DMS79 (cell line): Measurements from ENCODE around the gene BCO1.
"Not testable (repeated sequence)": the region's sequence is repeated elsewhere in the genome, so short reads cannot be mapped to it uniquely, and the experiment has no call there.

Experiments
- DNase-seq: peaks from one replicate; lab custom pipeline; 2025; lab: John Stamatoyannopoulos, UW

The BCO1 gene, protein sequence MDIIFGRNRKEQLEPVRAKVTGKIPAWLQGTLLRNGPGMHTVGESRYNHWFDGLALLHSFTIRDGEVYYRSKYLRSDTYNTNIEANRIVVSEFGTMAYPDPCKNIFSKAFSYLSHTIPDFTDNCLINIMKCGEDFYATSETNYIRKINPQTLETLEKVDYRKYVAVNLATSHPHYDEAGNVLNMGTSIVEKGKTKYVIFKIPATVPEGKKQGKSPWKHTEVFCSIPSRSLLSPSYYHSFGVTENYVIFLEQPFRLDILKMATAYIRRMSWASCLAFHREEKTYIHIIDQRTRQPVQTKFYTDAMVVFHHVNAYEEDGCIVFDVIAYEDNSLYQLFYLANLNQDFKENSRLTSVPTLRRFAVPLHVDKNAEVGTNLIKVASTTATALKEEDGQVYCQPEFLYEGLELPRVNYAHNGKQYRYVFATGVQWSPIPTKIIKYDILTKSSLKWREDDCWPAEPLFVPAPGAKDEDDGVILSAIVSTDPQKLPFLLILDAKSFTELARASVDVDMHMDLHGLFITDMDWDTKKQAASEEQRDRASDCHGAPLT

DNA sequence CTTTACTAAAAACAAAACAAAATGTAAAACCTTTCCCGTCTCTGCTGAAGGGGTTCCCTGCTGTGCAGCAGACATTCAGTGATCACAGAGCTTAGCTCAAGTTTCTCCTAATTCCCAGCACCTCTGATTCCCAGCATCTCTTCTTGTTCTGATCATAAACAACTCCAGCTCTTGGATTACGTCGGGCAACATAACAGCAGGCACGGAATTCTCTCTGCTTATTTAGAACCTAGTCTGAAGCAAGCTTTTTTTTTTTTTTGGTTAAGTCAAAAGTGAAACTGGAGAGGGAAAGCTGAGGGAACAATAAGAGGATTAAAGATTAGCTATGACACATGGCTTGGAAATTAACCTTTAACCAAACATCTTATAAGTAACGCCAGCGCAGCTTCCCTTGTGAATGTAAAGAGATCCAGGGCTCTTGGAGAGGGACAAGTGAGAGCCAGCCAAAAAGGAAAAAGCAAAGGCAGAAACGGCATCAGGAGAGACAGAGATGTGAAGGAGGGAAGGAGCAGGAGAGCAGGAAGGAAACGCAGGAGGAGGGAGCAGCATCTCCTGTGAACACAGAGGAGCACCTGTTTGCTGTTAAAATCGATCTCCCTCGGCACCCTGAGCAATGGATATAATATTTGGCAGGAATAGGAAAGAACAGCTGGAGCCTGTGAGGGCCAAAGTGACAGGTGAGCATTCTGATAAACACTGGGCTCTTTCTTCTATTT is at the start of gene BCO1:
TSS of gene BCO1 (plus strand) at position 394 of the 716 bp plus-strand sequence. CDS start at position 614, 220 bp downstream.
- DNase-seq = peak; percentile 8

DNA sequence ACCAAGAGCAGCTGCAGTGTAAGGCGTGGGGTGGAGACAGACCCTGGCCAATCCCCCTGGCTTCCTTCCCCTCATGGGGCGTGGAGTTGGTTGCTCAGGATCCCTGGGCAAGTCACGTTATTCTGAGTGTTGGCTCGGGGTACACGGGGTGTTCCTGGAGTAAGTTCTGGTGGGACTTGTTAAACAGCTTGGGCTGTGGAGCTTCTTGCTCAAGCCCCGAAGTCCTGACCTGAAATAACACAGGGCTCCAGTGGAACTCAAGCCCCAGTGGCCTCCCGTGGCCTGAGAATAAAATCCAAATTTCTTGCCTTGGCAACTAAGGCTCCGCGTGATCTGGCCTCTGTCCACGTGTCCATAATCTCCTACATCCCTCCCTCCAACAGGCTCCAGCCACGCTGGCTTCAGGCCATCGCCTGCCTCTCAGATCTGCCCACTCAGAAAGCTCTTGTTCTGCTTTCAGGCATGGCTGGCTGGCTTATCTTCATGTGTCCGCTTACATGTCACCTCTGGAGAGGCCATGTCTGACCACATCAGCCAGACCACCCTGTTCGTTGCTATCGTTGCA is 49.3 kb upstream of the BCO1 start:
- DNase-seq = no peak

DNA sequence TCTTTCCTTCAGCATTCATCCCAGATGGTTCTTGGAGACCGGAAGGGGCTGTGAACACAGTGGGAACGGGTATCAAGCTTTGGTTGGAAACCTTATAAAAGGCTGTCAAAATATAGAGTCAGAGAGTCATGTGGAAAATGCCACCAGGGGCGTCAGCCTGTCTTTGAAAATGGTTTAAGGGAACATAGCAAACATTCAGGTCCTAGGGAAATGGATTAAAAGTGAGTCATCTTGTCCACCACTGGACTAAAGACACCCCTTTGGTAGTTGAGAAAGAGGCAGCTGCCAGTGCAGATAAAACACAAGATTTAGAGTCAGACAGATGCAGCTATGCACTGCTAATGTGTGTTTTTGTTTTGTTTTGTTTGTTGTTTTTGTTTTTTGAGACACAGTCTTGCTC is 47.8 kb upstream of the BCO1 start:
- no peak for DNase-seq

DNA sequence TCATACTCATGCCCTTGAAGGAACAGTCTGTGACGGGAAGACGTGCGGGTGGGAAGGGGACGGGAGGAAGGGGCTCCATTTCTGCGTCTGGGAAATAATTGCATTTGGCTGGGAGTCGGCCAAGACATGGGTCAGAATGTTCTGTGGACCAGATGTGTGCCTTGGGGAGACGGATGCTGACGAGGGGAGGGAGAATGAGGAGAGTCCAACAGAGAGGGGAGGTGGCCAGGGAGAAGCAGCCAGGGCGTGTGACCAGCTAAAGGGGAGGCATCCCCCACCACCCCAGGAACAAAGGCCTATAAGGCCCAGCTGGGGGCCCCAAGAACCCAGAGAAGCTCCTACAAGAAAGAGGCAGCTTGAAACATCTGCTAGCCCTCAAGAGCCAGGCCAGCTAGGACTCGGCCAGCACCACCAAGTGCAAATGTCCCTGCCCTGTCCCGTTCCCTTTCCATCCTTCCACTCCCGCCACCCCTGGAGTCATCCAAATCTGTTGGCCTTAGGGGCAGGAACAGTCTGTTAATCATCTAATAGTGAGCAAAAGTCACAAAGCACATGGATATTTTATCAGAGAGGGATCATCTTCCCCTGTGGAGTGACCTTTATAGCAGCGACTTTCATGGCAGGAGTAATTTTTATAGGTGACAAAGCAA is 42.5 kb upstream of the BCO1 start:
- no peak for DNase-seq

DNA sequence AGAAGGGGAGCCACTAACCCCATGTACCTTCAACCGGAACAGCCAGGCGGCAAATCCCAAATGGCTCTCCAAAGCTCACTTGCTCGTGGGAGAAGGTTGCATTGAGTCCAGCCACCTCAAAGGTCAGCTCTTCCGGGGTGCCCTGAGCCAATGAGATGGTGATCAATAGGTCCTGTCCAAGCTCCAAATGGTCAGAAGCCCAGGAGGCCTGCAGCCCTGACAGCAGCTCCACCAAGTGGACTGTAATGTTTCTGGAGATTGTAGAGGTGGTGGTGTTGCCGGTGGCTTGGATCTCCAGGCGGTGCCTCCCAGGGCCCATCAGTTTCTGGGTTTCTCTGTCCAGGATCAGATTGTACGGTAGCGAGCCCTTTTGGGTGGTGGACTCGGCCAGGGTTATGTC is 39.9 kb upstream of the BCO1 start:
- DNase-seq = no peak

DNA sequence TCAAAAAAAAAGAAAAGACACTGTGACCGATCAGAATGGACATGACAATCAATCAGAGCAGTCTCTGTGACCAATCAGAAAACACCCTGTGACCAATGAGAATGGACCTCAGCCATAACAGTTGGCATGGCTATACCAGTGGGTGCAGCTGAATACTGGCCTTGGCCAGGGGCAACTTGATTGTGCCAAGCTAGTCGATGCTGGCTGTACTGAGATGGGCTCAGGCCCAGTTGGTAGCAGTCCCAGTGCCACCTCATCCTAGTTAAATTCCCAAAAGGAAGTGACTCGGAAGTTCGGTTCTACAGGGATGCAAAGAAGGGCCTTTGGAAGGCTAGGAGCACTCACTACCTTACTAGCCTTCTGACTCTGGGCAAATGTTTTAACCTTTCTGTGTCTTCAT is 37.2 kb upstream of the BCO1 start:
- DNase-seq = no peak

DNA sequence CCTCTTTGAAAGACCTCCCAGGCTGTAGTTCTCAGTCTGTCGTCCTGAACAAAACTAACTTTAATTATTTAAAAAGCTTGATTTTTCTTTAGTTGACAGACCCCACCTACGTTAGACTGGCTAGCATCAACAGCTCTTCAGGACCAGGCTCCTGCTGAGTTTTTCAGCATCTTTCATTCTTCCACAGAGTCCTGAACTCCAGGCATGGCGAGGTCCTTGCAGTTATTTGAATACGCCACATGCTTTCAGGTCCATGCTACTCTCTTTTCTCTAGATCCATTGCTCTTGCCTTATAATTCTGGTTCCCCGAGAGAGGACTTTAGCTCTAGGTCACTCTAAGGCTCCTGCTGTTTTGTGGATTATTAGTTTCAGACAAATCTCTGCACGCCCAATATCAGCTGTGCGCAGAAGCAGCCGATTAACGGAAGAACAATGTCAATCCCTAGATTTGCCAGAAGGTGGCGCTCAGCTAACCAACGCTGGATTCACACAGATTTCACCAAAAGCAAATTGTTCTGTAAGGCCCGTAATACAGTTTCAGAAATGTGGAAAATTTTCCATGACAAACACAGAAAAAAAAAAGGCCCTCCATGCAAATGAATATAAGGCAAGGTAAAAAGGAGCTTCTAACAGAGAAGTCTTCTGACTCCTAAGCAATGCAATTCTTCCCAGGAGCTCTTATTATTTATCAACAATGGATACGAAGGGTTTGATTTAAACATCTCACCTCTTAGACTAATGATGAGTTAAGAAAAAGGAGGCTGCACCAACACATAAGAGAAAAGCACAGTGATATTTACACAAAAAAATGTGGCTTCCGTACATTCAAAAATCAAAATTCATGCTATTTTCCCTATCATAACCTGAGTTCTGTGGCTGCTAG is 33.5 kb upstream of the BCO1 start:
- no peak for DNase-seq

DNA sequence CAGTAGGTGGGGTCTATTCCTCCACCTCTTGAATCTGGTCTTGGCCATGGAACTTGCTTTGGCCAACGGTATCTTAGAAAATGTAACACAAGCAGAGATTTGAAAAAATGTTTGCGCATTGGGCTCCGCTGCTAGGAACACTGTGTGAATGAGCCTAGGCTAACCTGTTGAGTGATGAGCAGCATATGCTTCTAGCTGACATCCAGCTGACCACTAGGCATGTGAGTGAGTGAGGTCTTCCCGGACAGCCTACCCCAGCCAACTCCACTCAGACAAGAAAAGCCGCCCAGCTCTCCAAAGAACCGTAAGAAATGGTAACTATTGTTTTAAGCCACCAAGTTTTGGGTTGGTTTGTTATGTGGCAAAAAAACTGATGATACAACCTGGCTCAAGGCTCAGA is 31.4 kb upstream of the BCO1 start:
- no peak for DNase-seq

DNA sequence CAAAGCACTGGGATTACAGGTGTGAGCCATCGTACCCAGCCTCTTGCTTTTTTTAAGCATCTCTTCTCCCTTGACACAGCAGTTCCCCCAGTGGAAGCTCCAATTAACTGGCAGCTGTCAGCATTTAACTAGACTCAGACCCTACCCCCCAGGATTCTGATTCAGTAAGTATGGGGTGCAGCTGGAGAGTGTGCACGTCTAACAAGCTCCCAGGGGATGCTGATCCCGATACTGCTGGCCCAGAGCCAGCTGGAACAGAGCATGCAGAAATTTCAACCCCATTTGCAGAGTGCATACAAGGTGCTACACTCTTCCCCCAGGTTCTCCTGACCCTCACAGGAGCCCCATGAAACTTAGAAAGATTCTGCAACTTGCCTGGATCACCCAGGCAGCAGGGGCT is 27.7 kb upstream of the BCO1 start:
- no peak for DNase-seq

DNA sequence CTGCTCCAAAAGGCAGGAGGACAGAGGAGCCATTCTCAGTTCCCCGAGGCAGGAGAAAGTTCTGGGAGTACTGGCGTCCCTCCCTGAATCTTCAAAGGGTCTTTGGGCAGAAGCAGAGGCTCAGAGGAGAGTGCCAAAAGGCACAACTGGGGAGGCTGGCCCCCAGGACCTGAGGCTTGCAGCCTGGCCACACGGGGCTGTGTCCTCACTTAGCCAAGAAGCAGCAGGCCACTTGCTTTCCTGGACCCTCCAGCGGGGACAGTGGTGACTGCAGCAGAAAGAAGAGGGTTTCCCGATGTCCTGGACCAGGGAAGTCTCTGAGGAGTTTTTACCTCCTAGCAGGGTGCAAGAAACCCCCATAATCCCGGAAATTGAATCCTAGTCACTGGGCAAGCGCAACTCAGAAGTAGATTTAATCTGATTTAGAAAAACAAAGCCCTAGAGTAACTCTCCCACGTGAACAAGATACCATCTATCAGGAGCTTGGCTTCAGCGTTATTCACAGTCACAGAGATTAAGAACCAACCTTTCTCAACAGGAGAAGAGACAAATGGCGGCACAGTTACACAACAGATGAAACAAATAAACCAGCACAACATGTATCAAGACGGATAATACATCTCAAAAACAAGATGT is 25.5 kb upstream of the BCO1 start:
- DNase-seq = no peak

DNA sequence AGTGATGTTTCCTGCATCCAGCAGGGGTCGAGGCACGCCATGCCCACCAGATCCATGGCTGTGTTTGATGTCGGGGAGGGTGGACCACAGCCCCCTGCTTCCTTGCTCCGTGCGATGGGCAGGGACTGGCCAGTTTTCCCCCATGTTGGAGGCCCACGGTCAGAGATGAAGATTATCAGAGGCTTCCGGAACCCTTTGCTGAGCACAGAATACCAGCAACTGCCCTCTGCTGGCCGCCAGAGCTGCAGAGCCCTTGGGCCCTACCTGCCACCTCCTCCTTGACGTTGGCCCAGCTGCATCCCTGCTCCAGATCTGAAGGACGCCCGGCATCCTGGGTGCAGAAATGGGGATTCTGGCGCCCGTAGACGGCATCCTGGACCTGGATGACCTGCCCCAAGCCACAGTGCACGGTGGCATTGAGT is 23.7 kb upstream of the BCO1 start:
- DNase-seq = no peak

DNA sequence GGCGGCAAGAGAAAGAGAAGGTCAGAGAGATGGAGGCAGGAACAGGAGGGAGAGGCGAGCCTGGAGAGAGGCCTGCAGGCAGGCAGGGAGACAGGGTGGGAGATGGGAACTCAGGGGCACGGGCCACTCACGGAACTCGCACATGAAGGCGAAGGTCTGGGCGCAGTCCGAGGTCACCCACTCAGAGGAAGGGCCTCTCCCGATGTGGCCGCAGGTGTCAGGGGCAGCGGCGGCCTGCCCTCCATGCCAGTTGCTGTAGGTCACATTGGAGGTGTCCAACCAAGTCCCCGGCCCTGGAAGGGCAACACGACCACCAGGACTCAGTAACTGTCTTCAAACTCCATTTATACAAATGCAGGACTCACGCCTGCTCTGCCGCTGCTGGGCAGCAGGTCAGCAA is 22.4 kb upstream of the BCO1 start:
- no peak for DNase-seq

DNA sequence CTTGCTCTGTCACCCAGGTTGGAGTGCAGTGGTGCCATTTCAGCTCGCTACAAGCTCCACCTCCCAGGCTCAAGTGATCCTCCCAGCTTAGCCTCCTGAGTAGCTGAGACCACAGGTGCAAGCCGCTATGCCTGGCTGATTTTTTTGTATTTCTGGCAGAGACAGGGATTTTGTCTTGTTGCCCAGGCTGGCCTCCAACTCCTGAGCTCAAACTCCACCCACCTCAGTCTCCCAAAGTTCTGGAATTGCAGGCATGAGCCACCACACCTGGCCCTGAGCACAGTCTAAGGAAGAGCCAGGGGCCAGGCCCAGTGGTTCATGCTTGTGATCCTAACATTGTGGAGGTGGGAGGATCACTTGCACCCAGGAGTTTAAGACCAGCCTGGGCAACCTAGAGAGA is 21.8 kb upstream of the BCO1 start:
- DNase-seq = no peak

DNA sequence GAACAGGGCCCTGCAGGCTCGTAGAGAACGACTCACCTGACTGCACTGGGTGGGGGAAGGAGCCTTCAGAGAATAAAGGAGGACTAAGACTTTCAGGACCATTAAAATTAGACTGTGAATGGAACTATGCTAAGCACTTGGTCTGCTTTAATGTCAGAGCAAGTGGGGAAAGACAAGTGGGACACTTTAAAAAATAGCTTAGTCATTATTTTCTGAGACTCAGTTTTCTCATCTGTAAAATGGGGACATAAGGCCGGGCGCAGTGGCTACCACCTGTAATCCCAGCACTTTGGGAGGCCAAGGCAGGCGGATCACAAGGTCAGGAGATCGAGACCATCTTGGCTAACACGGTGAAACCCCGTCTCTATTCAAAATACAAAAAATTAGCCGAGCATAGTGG is 19.3 kb upstream of the BCO1 start:
- DNase-seq = no peak

DNA sequence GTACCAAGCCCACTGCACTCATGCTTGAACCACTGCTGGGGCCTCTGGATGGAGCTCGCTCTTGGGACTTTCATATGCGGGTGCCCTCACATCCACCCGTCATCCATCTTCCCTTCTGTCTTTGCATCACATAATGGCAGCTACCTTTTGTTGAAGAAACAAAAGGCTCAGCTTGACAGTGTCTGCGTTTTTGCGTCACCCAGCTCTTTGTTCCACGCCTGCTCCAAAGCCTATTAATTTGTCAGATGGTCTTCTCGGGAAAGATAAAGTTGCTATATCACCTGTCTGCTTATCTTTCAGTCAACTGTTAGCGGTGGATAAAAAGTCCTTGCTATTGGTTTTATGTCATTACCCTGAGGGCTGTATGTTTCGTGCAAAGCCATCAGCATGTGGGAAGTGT is 18.1 kb upstream of the BCO1 start:
- no peak for DNase-seq

DNA sequence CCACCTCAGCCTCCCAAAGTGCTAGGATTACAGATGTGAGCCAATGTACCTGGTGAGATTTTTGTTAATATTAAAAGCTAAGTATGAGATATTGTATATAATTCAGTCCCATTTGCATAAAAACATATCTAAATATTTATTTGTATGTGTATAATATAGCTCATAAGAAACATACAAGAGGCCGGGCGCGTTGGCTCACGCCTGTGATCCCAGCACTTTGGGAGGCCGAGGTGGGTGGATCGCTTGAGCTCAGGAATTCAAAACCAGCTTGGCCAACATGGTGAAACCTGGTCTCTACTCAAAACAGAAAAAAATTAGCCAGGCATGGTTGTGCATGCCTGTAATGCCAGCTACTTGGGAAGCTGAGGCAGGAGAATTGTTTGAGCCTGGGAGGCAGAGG is 16.8 kb upstream of the BCO1 start:
- DNase-seq = no peak

DNA sequence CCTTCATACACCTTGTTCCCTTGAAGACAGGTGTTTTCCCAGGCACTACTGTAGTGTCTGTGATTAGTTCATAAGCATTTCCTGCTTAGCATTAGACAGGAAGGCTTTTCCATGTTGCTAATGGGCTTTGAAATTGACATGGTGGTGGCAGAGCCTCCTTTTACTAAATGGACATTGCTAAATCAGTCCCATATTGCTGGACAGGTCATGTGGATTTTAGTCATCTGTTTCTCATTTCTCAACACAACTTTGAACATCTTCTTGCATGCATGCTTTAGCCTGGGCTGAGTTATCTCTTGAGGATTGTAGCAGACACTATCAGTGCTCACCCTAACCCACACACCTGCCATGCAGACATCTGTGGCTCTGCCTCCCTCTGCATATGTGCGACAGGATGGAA is 13.7 kb upstream of the BCO1 start:
- no peak for DNase-seq

DNA sequence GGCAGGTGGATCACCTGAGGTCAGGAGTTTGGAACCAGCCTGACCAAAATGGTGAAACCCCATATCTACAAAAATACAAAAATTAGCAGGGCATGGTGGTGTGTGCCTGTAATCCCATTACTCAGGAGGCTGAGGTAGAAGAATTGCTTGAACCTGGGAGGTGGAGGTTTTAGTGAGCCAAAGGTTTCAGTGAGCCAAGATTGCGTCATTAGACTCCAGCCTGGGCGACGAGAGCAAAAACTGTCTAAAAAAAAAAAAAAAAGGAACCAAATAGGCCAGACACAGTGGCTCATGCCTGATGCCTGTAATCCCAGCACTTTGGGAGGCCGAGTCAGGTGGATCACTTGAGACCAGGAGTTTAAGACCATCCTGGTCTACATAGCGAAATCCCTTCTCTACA is 12.8 kb upstream of the BCO1 start:
- not testable (repeated sequence) for DNase-seq

DNA sequence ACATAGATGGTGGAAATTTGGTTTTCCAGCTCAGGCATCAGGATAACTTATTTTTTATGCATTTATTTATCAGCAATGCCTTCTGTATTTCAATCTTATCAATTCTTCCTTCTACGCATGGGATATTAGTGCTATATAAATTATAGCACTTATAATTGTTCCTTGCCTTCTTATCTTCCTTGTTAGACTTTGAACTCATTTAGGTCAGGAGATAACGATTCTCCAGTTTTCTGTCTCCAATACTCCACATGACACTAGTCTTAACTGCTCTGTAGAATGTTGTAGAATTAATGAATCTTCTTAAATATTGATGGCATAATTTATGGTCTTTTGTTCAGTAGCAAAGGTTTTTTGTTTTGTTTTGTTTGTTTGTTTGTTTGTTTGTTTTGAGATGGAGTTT is 10.7 kb upstream of the BCO1 start:
- DNase-seq = no peak

DNA sequence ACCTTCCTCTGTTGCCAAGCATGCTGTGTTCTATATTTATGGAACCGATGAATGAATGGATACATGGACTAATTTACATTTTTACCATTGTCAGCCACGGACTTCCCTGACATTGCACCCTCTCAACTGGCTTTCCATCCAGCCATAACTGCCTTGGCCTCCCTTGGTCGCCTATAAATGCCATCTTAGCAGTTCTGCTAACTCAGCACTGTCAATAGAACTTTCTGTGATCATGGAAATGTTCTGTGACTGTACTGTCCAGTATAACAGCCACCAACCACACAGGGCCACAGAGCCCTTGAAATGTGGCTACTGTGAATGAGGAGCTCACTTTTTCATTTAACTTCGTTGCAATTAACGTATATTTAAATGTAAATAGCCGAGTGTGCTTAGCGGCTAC is 8.7 kb upstream of the BCO1 start:
- no peak for DNase-seq

DNA sequence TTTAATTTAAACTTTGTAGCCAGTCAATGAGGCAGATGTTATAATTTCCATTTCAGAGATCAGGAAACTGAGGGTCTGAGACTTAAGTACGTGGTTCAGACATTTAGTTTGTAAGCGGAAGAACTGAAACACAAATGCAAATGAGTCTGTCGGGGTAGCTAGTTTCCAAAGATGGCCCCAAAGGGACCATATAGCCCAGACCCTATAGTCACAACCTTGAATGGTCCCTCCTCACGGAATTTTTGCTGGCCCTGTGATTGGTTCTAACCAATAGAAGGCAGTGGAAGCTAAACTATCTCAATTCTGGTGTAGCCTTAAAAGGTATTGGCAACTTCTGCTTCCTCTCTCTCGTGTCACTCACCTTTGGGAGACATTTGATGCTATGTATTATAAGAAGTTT is 7.5 kb upstream of the BCO1 start:
- no peak for DNase-seq
